Heart right ventricle (tissue), 16 donors: ENCODE data around the gene PDCD2L. TPM values are rescaled to one million over a fixed set of nuclear protein-coding genes. Genes with fewer than 3 reads are reported as not detected.

ENCODE experiments used
- ATAC-seq, 8 donors: fragments of 200-7000 bp; cut with Tn5 transposase; one replicate each; pipeline ENCODE4 v1.9.1; 2020; ENCODE audit warnings: mild to moderate bottlenecking in 8 of 8, moderate library complexity in 8 of 8, moderate number of reproducible peaks in 1 of 8
- DNase-seq, 2 donors: peaks; one replicate each; pipeline ENCODE4 v3.0.0-alpha.2; 2020
- H3K27ac ChIP-seq, 10 donors: fragments of 200-600 bp; sonication (generic) in 2 of 10; one replicate each; pipeline versions ENCODE4 v1.5.0 to v1.8.0; 2020 to 2022; ENCODE audit warnings: mild to moderate bottlenecking in 3 of 10
- H3K27me3 ChIP-seq, 7 donors: fragments of 200-600 bp; one replicate each; pipeline ENCODE4 v1.8.0; 2021 to 2022; ENCODE audit warnings: mild to moderate bottlenecking in 2 of 7
- H3K36me3 ChIP-seq, 9 donors: fragments of 200-600 bp; sonication (generic) in 1 of 9; one replicate each; pipeline versions ENCODE4 v1.5.0 to v1.8.0; 2020 to 2022; ENCODE audit warnings: mild to moderate bottlenecking in 2 of 9
- H3K4me1 ChIP-seq, 9 donors: fragments of 200-600 bp; sonication (generic) in 1 of 9; one replicate each; pipeline versions ENCODE4 v1.5.0 to v1.8.0; 2020 to 2022; ENCODE audit warnings: mild to moderate bottlenecking in 4 of 9
- H3K4me3 ChIP-seq, 10 donors: fragments of 200-600 bp; sonication (generic) in 2 of 10; one replicate each; pipeline versions ENCODE4 v1.5.0 to v1.8.0; 2020 to 2022; ENCODE audit warnings: mild to moderate bottlenecking in 7 of 10, moderate library complexity in 2 of 10
- H3K9me3 ChIP-seq, 11 donors: fragments of 200-600 bp in 10 of 11; sonication (generic) in 2 of 11; one replicate each; pipeline versions ENCODE4 v1.5.0 to v1.8.0; 2013 to 2022; ENCODE audit warnings: mild to moderate bottlenecking in 2 of 11, control low read depth in 1 of 11, moderate library complexity in 1 of 11
- CTCF ChIP-seq, 9 donors: fragments of 200-600 bp; sonication (generic) in 2 of 9; IDR thresholded peaks; one replicate each; pipeline versions ENCODE4 v1.5.0 to v1.8.0; 2021 to 2022; ENCODE audit warnings: antibody characterized with exemption in 9 of 9, mild to moderate bottlenecking in 5 of 9, moderate library complexity in 1 of 9
- WGBS, 2 donors: extraction: QIAGEN DNeasy Blood & Tissue Kit; methylation state at CpG; one replicate each; pipeline ENCODE4 v1.1.7; 2013; ENCODE audit warnings: inconsistent platforms in 1 of 2; 5-methylcytosine and 5-hydroxymethylcytosine counted together
- intact Hi-C, 10 donors: fragments of 100-400 bp; cut with DNase I; formaldehyde crosslinking; loops; one replicate each; pipeline versions ENCODE4 v1.11.1 to v1.14.2; 2022
- polyA plus RNA-seq, 2 donors: library from polyadenylated mRNA; stranded (reverse); fragments of 200-250 nt; gene quantifications; one replicate each; pipeline ENCODE4 v1.2.3, GENCODE V29; 2013
- total RNA-seq, 10 donors: library from RNA; stranded (reverse); fragmentation: NEBNext Ultra II Directional in 3 of 10; extraction: Animal tissue kit (Norgen Biotek cat#: 25700) in 3 of 10; gene quantifications; one replicate each; pipeline versions ENCODE4 v1.2.1 to v1.2.4, GENCODE V29; 2021 to 2023
- donor health status: Arrhythmogenic right ventricular cardiomyopathy.
- donor health status: ischemic (EF 13 %, LVEDD 7.1; RV severe dilation, severe dysfunction).
- donor health status: healthy with polysubstance abuse.
- donor health status: DM: no; HTN: yes; CAD: no.
- donor health status: DM: no; HTN: no; CAD: no.
- donor health status: ischemic (EF 25% LVEDD 6.9; RV normal size, moderate dysfunction).
- donor health status: ischemic (EF 25% LVEDD 5.7; RV mildly dilated, moderate dysfunction).
- donor health status: healthy.
- donor health status: DM: yes; HTN: yes; CAD: no.
- donor health status: Ischemic cardiomyopathy.
- donor health status: ischemic (EF 35%, LVEDD 5.7; RV mildly dilated, moderate dysfunction).
- donor health status: nonischemic (EF 11% LVEDD 7.7; RV severe dilation, severe dysfunction).
- donor health status: DM: yes; HTN: yes; CAD: no.
- donor health status: PGD.
- donor health status: ischemic (EF 29% LVEDD 5.4; RV normal size, mild dysfunction).
- donor health status: nonischemic (EF 23%, LVEDD 6.1; RV moderate dilation, normal function).

PDCD2L gene
- total and polyA plus RNA-seq, 12 donors = 7.1 to 15.3 (median 9.3) TPM

GRCh38 chr19:34363094-34363493 lies 41.1 kb upstream of the PDCD2L start:
- Histone ChIP-seq H3K4me3 (no peak overlapping the region), H3K9me3 (no peaks in the 10 kb centered on the region), H3K4me1 (peaks cover 17 to 50% (median 38%) of the 10 kb centered on the region in 9 donors), H3K27me3 (no peaks in the 10 kb centered on the region), H3K27ac (no peak overlapping the region), H3K36me3 (peaks cover 0 to 21% (median 14%) of the 10 kb centered on the region in 9 donors)
- ATAC-seq (no peak), DNase-seq (no peak)
- 82 to 83% methylated on average over 4 of the region's 4 CpGs for WGBS, 2 donors
- no peak for TF ChIP-seq CTCF (IDR thresholded peaks at IDR 0.05)
- intact Hi-C loops = no loop called here

- H3K36me3 ChIP-seq = peaks cover 0 to 29% (median 22%) of the 10 kb centered on the region in 9 donors
- intact Hi-C loops = no loop called here
- ATAC-seq = no peak
- TF ChIP-seq CTCF (IDR thresholded peaks at IDR 0.05) = no peak
- WGBS, 2 donors = 95 to 96% methylated on average over 5 of the region's 5 CpGs
- H3K9me3 ChIP-seq = no peaks in the 10 kb centered on the region
- peak overlapping the region in 1 of 10 donors; percentile 94 for H3K27ac ChIP-seq
- H3K27me3 ChIP-seq = no peaks in the 10 kb centered on the region
- H3K4me1 ChIP-seq = peaks cover 21 to 50% (median 39%) of the 10 kb centered on the region in 9 donors
- DNase-seq = no peak
- no peak overlapping the region for H3K4me3 ChIP-seq
Observed at GRCh38 chr19:34363930-34364329, 40.3 kb upstream of the PDCD2L start.

- no peak for ATAC-seq
- H3K9me3 ChIP-seq = no peaks in the 10 kb centered on the region
- TF ChIP-seq CTCF (IDR thresholded peaks at IDR 0.05) = no peak
- H3K4me3 ChIP-seq = peak overlapping the region; percentile 82 to 99 (median 92)
- peak overlapping the region in 9 of 10 donors; percentile 87 to 97 (median 94) for H3K27ac ChIP-seq
- 65 to 75% methylated on average over 11 of the region's 11 CpGs for WGBS, 2 donors
- H3K36me3 ChIP-seq = peaks cover 0 to 34% (median 27%) of the 10 kb centered on the region in 9 donors
- intact Hi-C loops = no loop called here
- peaks cover 19 to 51% (median 39%) of the 10 kb centered on the region in 9 donors for H3K4me1 ChIP-seq
- no peak for DNase-seq
- H3K27me3 ChIP-seq = no peaks in the 10 kb centered on the region
Observed at GRCh38 chr19:34364462-34364829, 39.8 kb upstream of the PDCD2L start.

- Histone ChIP-seq H3K4me3 (peak within 1 kb of the TSS; percentile 82 to 99 (median 92)), H3K27me3 (no peaks in the 10 kb centered on the region), H3K36me3 (peaks cover 0 to 39% (median 32%) of the 10 kb centered on the region in 9 donors), H3K9me3 (no peaks in the 10 kb centered on the region), H3K27ac (peak within 1 kb of the TSS; percentile 65 to 97 (median 94)), H3K4me1 (peaks cover 17 to 51% (median 37%) of the 10 kb centered on the region in 9 donors)
- DNase-seq (peak; percentile 51 to 69), ATAC-seq (peak; percentile 75 to 92 (median 80))
- TF ChIP-seq CTCF (IDR thresholded peaks at IDR 0.05) = no peak
- WGBS, 2 donors = 0 to 1% methylated on average over 64 to 65 of the region's 67 CpGs
- intact Hi-C loops = loop anchor here in 1 of 10 donors (5.0 kb wide), 1 partner anchor 62 kb away; the partner anchor contains the start of gene UBA2
Observed at GRCh38 chr19:34364830-34365462, 39.3 kb upstream of the PDCD2L start, which contains the start of gene GPI. Gene GPI (plus strand): TSS chr19:34365196. CDS start chr19:34365267, 71 bp downstream.
